ENCODE results near the gene SNRPA1. TPM values are rescaled to one million over a fixed set of nuclear protein-coding genes. Genes with fewer than 3 reads are reported as not detected.

SNRPA1 gene
- total and polyA plus RNA-seq, 2 donors (not counting 3 experiments of a cell fraction or from before 2014, with no cell fraction given), result 68.5 to 82.7 TPM

GRCh38 chr15:101328001-101328400, 33.0 kb upstream of the SNRPA1 start:
- TF ChIP-seq EZH2 (IDR thresholded peaks at IDR 0.05; ENCODE audit: borderline replicate concordance, low read depth, low read length, severe bottlenecking) (no peak), MYC (IDR thresholded peaks at IDR 0.05; ENCODE audit: low read depth, low read length) (no peak), POLR2AphosphoS5 (IDR thresholded peaks at IDR 0.05; ENCODE audit: insufficient read depth, low read depth, low read length) (no peak), CTCF (IDR thresholded peaks at IDR 0.05; ENCODE audit: extremely low read depth in 1 of 2, insufficient read depth in 1 of 2, low read depth in 1 of 2, low read length in 2 of 2) (no peak), FOS (IDR thresholded peaks at IDR 0.05; ENCODE audit: borderline replicate concordance, insufficient read depth, low read length) (no peak), MAX (IDR thresholded peaks at IDR 0.05; ENCODE audit: insufficient read depth, insufficient read length) (no peak), GATA2 (IDR thresholded peaks at IDR 0.05; ENCODE audit: insufficient read depth, insufficient read length, low read depth, low read length) (no peak), JUN (IDR thresholded peaks at IDR 0.05; ENCODE audit: borderline replicate concordance, insufficient read depth, insufficient read length, low read depth) (no peak)
- Histone ChIP-seq H3K4me1 (ENCODE audit: control insufficient read depth, extremely low read depth, insufficient read depth, low read length) (no peaks in the 10 kb centered on the region), H3K36me3 (ENCODE audit: control insufficient read depth in 2 of 2, extremely low read depth in 1 of 2, insufficient read depth in 2 of 2, low read length in 2 of 2) (no peaks in the 10 kb centered on the region), H3K79me2 (ENCODE audit: control insufficient read depth, insufficient read depth, low read length) (no peaks in the 10 kb centered on the region), H3K4me3 (replicated peaks in 1 of 3; ENCODE audit: insufficient read depth in 1 of 3, low read depth in 1 of 3, low read length in 3 of 3) (no peak overlapping the region), H3K27ac (ENCODE audit: insufficient read depth, low read depth, low read length) (no peak overlapping the region), H3K27me3 (ENCODE audit: control insufficient read depth in 2 of 2, insufficient read depth in 2 of 2, low read length in 2 of 2) (no peaks in the 10 kb centered on the region), H3K9me3 (replicated peaks; ENCODE audit: control insufficient read depth, insufficient read depth, low read length) (no peaks in the 10 kb centered on the region), H2AFZ (ENCODE audit: low read depth, low read length) (no peak overlapping the region), H3K9me1 (replicated peaks; ENCODE audit: control insufficient read depth, extremely low read depth, insufficient read depth, low read length) (no peaks in the 10 kb centered on the region), H4K20me1 (replicated peaks; ENCODE audit: control insufficient read depth, extremely low read depth, insufficient read depth, low read length) (no peaks in the 10 kb centered on the region), H3K9ac (replicated peaks; ENCODE audit: extremely low read depth, insufficient read depth, low read length) (no peak overlapping the region), H3K4me2 (ENCODE audit: insufficient read depth, low read length) (no peak overlapping the region)
- ChIA-PET POLR2A (no interaction called here), CTCF (no interaction called here)
- intact Hi-C loops (cut with micrococcal nuclease) (no loop called here), dilution Hi-C loops (cut with MboI; ENCODE audit: extremely low pct_ligation_motif_present, low sequenced_read_pairs) (no loop called here)
- no TSS peak for BruUV-seq (replicated peaks)
- no peak for DNase-seq (ENCODE audit: low read depth, low spot score)
- no peak for FAIRE-seq

Measured in endothelial cell of umbilical vein (primary cell).